Peyer's patch (tissue), 4 donors: ENCODE measurements around the gene NLRP3. TPM values are rescaled to one million over a fixed set of nuclear protein-coding genes. Genes with fewer than 3 reads are reported as not detected.

Experiments used
- DNase-seq, 3 donors: peaks; one replicate each; pipeline ENCODE4 v3.0.0-alpha.2; 2017 to 2019
- H3K27ac ChIP-seq, 4 donors: fragments of 200-600 bp; sonication (generic); one replicate each; pipeline ENCODE4 v1.5.1; 2016 to 2019
- H3K27me3 ChIP-seq, 2 donors: fragments of 200-600 bp; sonication (generic); one replicate each; pipeline ENCODE4 v1.5.1; 2019
- H3K36me3 ChIP-seq, 3 donors: fragments of 200-600 bp; sonication (generic); one replicate each; pipeline ENCODE4 v1.5.1; 2016 to 2019
- H3K4me1 ChIP-seq, 4 donors: fragments of 200-600 bp; sonication (generic); one replicate each; pipeline ENCODE4 v1.5.1; 2016 to 2019
- H3K4me3 ChIP-seq, 4 donors: fragments of 200-600 bp; sonication (generic); 1 replicate in 3 of 4; 2 replicates in 1 of 4; pipeline ENCODE4 v1.5.1; 2016 to 2019; ENCODE audit warnings: mild to moderate bottlenecking in 1 of 4
- H3K9me3 ChIP-seq, 4 donors: fragments of 200-600 bp; sonication (generic); one replicate each; pipeline ENCODE4 v1.5.1; 2016 to 2019; ENCODE audit warnings: mild to moderate bottlenecking in 1 of 4
- POLR2A ChIP-seq, 2 donors: fragments of 450-650 bp; IDR thresholded peaks; one replicate each; pipeline ENCODE4 v1.5.1; 2017; ENCODE audit warnings: antibody characterized with exemption in 2 of 2, mild to moderate bottlenecking in 2 of 2, moderate library complexity in 2 of 2
- total RNA-seq, 4 donors: library from RNA; depleted of rRNA; stranded (reverse); fragments of >200 nt; gene quantifications; one replicate each; pipeline ENCODE4 v1.1.0, GENCODE V29; 2016
- TF ChIP-seq, protein P1 (sequence below), 6 experiments: fragments of 450-650 bp in 4 of 6; fragments of 200-600 bp in 2 of 6; sonication (generic) in 1 of 6; IDR thresholded peaks; one replicate each; pipeline ENCODE4 v1.5.1; 2017 to 2019; ENCODE audit warnings: antibody characterized with exemption in 6 of 6, mild to moderate bottlenecking in 3 of 6, moderate library complexity in 1 of 6

Gene NLRP3
- total RNA-seq, 4 donors from 2014 or later = 0.47 to 9.1 (median 0.67) TPM; not detected in 1

DNA sequence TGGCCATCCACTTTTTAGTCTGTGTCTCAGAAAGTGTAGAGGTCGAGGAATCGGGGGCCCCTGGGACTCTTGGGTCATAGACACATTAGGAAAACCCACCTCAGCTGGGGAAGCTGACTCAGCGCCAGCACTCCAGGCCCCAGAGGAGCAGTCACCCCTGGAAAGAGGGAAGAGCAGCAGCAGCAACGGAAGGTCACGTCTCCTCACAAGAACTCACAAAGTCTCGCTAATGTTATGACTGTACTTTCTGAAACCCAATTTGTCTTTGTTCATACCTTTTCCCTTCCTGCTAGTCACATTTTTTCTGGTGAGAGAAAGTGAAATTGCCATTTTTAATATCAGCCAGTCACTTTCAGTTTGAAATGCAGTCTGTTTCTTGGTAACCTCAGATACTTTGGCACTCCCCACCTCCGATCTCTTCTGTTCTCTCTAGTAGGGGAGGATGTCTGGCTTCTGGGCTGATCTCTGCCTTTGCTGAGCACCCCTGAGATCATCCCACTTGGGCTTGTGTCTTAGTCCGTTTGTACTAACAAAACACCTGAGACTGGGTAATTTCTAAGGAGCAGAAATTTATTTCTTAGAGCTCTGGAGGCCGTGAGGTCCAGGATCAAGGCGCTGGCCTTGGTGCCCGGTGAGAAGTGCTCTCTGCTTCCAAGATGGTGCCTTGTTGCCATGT, 6.0 kb upstream of the NLRP3 start:
- Histone ChIP-seq H3K36me3 (no peaks in the 10 kb centered on the region), H3K27ac (peak overlapping the region in 3 of 4 donors; percentile 21 to 26 (median 24)), H3K27me3 (no peaks in the 10 kb centered on the region), H3K4me1 (peaks cover 0 to 4% (median 0%) of the 10 kb centered on the region in 4 donors), H3K4me3 (no peak overlapping the region), H3K9me3 (no peaks in the 10 kb centered on the region)
- TF ChIP-seq, protein P1, sequence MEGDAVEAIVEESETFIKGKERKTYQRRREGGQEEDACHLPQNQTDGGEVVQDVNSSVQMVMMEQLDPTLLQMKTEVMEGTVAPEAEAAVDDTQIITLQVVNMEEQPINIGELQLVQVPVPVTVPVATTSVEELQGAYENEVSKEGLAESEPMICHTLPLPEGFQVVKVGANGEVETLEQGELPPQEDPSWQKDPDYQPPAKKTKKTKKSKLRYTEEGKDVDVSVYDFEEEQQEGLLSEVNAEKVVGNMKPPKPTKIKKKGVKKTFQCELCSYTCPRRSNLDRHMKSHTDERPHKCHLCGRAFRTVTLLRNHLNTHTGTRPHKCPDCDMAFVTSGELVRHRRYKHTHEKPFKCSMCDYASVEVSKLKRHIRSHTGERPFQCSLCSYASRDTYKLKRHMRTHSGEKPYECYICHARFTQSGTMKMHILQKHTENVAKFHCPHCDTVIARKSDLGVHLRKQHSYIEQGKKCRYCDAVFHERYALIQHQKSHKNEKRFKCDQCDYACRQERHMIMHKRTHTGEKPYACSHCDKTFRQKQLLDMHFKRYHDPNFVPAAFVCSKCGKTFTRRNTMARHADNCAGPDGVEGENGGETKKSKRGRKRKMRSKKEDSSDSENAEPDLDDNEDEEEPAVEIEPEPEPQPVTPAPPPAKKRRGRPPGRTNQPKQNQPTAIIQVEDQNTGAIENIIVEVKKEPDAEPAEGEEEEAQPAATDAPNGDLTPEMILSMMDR (IDR thresholded peaks at IDR 0.05) = no peak
- TF ChIP-seq POLR2A (IDR thresholded peaks at IDR 0.05) = no peak
- DNase-seq = peak in 1 of 3 donors; percentile 44

DNA sequence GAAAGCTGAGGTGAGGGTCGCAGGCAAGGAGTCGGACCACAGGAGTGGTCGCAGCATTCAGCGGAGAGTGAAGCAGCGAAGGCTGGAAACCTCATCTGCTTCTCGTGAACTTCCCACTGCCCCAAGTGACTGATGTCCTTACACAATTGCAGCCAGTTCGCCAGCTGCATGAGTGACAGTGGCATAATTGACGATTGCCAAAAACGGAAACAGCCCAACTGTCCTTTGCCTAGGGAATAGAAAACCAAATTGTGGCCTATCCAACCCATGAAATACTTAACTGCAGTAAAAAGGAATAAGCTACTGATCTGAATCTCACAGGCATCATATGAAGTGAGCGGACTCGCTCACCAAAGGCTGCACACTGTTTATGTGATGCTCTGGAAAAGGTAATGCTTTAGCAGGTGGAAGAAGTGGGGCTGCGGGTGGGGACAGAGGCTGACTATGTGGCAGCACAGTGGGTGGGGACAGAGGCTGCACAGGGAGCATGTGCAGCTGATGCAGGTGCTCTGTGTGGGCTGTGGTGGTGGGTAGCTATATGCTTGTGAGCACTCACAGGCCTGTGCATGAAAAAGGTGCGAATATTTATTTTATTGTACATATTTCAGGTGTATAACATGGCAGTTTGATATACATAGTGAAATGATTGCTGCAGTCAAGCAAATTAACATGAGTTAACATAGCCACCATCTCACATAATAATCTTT, 4.2 kb upstream of the NLRP3 start:
- H3K4me1 ChIP-seq = peaks cover 0 to 5% (median 2%) of the 10 kb centered on the region in 4 donors
- no peaks in the 10 kb centered on the region for H3K36me3 ChIP-seq
- no peak overlapping the region for H3K4me3 ChIP-seq
- no peaks in the 10 kb centered on the region for H3K9me3 ChIP-seq
- TF ChIP-seq POLR2A (IDR thresholded peaks at IDR 0.05) = no peak
- TF ChIP-seq, protein P1 (IDR thresholded peaks at IDR 0.05) = no peak
- H3K27me3 ChIP-seq = no peaks in the 10 kb centered on the region
- DNase-seq = peak in 1 of 3 donors; percentile 44
- no peak overlapping the region for H3K27ac ChIP-seq

DNA sequence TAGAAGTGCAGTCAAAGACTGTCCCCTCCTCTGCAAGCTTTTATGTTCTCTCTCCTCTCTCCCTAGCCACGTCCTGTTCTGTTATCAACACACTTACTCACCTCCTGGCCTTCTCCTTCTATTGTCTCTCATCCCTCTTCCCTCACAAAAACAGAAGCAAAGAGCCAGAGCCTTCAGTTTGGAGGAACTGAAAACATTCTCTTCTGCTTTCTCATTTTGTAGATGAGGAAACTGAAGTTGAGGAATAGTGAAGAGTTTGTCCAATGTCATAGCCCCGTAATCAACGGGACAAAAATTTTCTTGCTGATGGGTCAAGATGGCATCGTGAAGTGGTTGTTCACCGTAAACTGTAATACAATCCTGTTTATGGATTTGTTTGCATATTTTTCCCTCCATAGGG, 1.9 kb downstream of the NLRP3 start:
- no peak for TF ChIP-seq POLR2A (IDR thresholded peaks at IDR 0.05)
- TF ChIP-seq, protein P1 (IDR thresholded peaks at IDR 0.05) = no peak
- no peak for DNase-seq
- H3K27ac ChIP-seq = no peak overlapping the region
- H3K27me3 ChIP-seq = no peaks in the 10 kb centered on the region
- peaks cover 0 to 5% (median 0%) of the 10 kb centered on the region in 4 donors for H3K4me1 ChIP-seq
- H3K36me3 ChIP-seq = no peaks in the 10 kb centered on the region
- H3K4me3 ChIP-seq = no peak overlapping the region
- H3K9me3 ChIP-seq = no peaks in the 10 kb centered on the region

DNA sequence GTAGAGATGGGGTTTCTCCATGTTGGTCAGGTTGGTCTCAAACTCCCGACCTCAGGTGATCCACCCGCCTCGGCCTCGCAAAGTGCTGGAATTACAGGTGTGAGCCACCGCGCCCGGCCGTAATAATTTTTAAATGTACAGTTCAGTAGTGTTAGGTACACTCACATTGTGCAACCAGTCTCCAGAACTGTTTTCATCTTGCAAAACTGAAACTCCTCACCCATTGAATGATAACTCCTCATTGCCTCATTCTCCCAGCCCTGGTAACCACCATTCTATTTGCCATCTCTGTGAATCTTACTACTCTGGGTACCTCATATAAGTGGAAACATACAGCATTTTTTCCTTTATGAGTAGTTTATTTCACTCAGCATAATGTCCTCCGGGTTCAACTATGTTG, 3.4 kb downstream of the NLRP3 start:
- H3K27me3 ChIP-seq = no peaks in the 10 kb centered on the region
- H3K4me1 ChIP-seq = peaks cover 0 to 5% (median 0%) of the 10 kb centered on the region in 4 donors

DNA sequence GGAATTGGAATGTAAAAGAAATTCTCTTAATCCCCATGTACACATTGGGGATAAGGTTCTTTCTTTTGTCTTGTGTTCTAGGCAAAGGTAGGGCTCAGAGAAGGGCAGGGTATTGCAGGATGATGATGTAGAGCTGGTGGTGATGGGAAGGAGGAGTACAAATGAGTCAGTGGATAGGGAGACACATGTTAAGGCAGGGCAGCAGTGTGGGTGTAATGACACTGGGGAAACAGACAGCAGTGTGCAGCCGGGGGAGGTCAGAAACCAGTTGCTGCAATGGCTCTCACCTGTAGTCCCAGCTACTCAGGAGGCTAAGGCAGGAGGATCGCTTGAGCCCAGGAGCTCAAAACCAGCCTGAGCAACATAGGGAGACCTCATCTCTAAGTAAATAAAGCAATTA, 5.1 kb downstream of the NLRP3 start:
- TF ChIP-seq POLR2A (IDR thresholded peaks at IDR 0.05) = no peak
- TF ChIP-seq, protein P1 (IDR thresholded peaks at IDR 0.05) = no peak
- DNase-seq = no peak
- no peaks in the 10 kb centered on the region for H3K27me3 ChIP-seq
- no peak overlapping the region for H3K4me3 ChIP-seq
- H3K4me1 ChIP-seq = no peaks in the 10 kb centered on the region
- no peak overlapping the region for H3K27ac ChIP-seq
- H3K36me3 ChIP-seq = no peaks in the 10 kb centered on the region
- H3K9me3 ChIP-seq = no peaks in the 10 kb centered on the region

More for the DNA sequence above, 3.4 kb downstream of the NLRP3 start:
- H3K27ac ChIP-seq = no peak overlapping the region
- no peak overlapping the region for H3K4me3 ChIP-seq
- H3K9me3 ChIP-seq = no peaks in the 10 kb centered on the region
- DNase-seq = no peak
- no peak for TF ChIP-seq POLR2A (IDR thresholded peaks at IDR 0.05)
- TF ChIP-seq, protein P1 (IDR thresholded peaks at IDR 0.05) = no peak
- H3K36me3 ChIP-seq = no peaks in the 10 kb centered on the region
